PFSK-1 (cell line): ENCODE data around the gene ATP11A.

Experiments used
- FOXP2 ChIP-seq: optimal IDR thresholded peaks from 2 replicates; pipeline ENCODE3; 2011; ENCODE audit warnings: borderline replicate concordance, control low read depth, inconsistent platforms; ENCODE audit not compliant: insufficient read depth; ENCODE audit errors: extremely low read length, extremely low read depth
- POLR2AphosphoS5 ChIP-seq: IDR thresholded peaks from 2 replicates; pipeline ENCODE4 v1.6.1; 2012; ENCODE audit warnings: low read depth, mild to moderate bottlenecking, control low read depth, low read length, moderate library complexity
- SIN3A ChIP-seq: IDR thresholded peaks from 2 replicates; pipeline ENCODE4 v1.6.1; 2012; ENCODE audit warnings: mild to moderate bottlenecking, low read length, moderate library complexity, borderline replicate concordance; ENCODE audit not compliant: insufficient read depth
- TAF1 ChIP-seq: IDR thresholded peaks from 2 replicates; pipeline ENCODE4 v1.6.1; 2012; ENCODE audit warnings: low read length, control low read depth, borderline replicate concordance; ENCODE audit not compliant: insufficient read depth
- TF ChIP-seq, protein P1 (sequence below), 2 experiments: IDR thresholded peaks; 2 replicates each; pipeline versions ENCODE4 v1.6.1 to v1.8.0; 2011 to 2012; ENCODE audit warnings: low read depth in 2 of 2, low read length in 2 of 2, control low read depth in 1 of 2, inconsistent platforms in 1 of 2, mild to moderate bottlenecking in 1 of 2, moderate library complexity in 1 of 2; ENCODE audit not compliant: insufficient read depth in 1 of 2

Gene ATP11A

DNA sequence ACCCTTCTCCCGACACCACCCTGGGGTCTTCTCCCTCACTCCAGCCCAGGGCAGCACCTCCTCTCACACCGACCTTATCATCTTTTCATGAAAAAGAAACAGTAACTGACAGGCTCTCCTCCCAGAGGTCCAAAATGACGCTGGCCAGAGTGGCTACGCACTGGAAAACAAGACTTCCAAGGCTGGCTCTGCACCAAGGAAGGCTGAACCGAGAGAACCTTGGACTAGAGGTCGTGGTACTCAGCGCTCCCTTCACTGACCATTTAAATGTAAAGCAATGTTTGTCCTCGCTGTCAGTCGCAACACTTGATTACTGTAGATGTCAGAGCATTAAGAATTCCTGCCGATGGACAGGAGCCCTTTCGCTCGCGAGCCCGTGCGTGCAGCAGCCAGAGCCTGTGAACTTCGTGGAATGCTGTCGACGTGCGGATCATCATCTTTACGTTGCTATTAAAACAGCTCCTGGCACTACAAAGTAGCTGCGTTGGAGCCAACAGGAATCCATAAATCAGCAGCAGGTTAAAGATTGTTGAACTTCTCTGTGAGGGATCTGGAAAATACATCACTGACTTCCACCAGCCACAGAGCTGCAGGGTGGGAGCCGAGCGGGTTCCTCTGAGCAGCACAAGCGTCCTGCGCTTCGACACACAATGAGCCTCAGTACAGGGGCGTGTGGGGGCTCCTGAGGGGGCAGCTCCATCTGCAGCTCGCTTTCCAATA is 153.7 kb downstream of the ATP11A start:
- TF ChIP-seq TAF1 (no peak), POLR2AphosphoS5 (no peak), FOXP2 (no peak), SIN3A (no peak)
- TF ChIP-seq, protein P1, sequence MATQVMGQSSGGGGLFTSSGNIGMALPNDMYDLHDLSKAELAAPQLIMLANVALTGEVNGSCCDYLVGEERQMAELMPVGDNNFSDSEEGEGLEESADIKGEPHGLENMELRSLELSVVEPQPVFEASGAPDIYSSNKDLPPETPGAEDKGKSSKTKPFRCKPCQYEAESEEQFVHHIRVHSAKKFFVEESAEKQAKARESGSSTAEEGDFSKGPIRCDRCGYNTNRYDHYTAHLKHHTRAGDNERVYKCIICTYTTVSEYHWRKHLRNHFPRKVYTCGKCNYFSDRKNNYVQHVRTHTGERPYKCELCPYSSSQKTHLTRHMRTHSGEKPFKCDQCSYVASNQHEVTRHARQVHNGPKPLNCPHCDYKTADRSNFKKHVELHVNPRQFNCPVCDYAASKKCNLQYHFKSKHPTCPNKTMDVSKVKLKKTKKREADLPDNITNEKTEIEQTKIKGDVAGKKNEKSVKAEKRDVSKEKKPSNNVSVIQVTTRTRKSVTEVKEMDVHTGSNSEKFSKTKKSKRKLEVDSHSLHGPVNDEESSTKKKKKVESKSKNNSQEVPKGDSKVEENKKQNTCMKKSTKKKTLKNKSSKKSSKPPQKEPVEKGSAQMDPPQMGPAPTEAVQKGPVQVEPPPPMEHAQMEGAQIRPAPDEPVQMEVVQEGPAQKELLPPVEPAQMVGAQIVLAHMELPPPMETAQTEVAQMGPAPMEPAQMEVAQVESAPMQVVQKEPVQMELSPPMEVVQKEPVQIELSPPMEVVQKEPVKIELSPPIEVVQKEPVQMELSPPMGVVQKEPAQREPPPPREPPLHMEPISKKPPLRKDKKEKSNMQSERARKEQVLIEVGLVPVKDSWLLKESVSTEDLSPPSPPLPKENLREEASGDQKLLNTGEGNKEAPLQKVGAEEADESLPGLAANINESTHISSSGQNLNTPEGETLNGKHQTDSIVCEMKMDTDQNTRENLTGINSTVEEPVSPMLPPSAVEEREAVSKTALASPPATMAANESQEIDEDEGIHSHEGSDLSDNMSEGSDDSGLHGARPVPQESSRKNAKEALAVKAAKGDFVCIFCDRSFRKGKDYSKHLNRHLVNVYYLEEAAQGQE (IDR thresholded peaks at IDR 0.05; ENCODE audit: insufficient read depth in 1 of 2, low read depth in 2 of 2, low read length in 2 of 2): no peak

DNA sequence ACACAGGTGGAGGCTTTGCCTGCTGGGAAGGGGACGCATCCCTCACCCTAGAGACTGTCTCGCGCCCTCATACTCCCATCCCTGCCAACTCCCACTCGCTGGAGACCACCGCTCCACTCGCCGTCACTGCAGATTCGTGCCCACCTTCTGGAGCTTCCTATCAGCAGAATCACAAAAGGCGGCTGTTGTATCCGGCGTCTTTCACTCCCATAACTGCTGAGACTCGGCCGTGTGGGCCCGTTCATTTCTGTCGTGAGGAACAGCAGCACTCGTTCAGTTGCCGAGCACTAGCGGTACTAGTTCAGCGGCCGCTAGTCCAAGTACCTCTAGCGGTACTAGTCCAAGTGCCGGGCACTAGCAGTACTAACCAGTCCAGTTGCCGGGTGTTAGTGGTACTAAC is 154.6 kb downstream of the ATP11A start:
- TF ChIP-seq, protein P1 (IDR thresholded peaks at IDR 0.05; ENCODE audit: insufficient read depth in 1 of 2, low read depth in 2 of 2, low read length in 2 of 2): no peak
- no peak for TF ChIP-seq FOXP2

DNA sequence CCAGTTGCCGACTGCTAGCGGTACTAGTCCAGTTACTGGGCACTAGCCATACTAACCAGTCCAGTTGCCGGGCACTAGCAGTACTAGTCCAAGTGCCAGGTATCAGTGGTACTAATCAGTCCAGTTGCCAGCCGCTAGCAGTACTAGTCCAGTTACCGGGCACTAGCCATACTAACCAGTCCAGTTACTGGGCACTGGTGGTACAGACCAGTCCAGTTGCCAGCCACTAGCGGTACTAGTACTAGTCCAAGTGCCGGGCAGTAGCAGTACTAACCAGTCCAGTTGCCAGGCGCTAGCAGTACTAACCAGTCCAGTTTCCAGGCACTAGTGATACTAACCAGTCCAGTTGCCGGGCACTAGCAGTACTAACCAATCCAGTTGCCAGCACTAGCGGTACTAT is 155.0 kb downstream of the ATP11A start:
- TF ChIP-seq SIN3A: no peak
- TF ChIP-seq, protein P1 (IDR thresholded peaks at IDR 0.05; ENCODE audit: insufficient read depth in 1 of 2, low read depth in 2 of 2, low read length in 2 of 2): no peak
- no peak for TF ChIP-seq POLR2AphosphoS5
- TF ChIP-seq FOXP2: no peak

DNA sequence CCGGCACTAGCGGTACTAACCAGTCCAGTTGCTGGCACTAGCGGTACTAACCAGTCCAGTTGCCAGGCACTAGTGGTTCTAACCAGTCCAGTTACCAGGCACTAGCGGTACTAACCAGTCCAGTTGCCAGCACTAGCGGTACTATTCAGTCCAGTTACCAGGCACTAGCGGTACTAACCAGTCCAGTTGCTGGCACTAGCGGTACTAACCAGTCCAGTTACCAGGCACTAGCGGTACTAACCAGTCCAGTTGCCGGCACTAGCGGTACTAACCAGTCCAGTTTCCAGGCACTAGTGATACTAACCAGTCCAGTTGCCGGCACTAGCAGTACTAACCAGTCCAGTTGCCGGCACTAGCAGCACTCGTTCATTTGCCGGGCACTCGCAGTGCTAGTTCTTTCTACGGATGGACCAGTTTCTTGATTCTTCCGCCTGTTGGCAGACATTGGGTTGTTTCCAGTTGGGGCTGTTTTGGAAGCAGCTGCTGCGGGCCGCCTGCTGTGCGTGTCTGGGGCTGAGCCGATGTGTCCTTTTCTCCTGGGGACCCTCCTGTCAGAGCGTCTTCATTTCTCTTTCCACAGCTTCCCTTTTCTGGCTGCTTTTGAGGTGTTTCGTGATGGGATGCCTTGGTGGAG is 155.8 kb downstream of the ATP11A start:
- TF ChIP-seq, protein P1 (IDR thresholded peaks at IDR 0.05; ENCODE audit: insufficient read depth in 1 of 2, low read depth in 2 of 2, low read length in 2 of 2): no peak
- no peak for TF ChIP-seq POLR2AphosphoS5
- no peak for TF ChIP-seq FOXP2
- TF ChIP-seq SIN3A: no peak
- TF ChIP-seq TAF1: no peak
